ENCODE measurements around the gene FAF1.
A peak's percentile ranks its signal among the peaks of the same experiment; 100 is the strongest.

Gene FAF1

GRCh38 chr1:50978144-50978851, 18.2 kb upstream of the FAF1 start:
- DNase-seq (ENCODE audit: low read depth in 2 of 2) = no peak

DNA sequence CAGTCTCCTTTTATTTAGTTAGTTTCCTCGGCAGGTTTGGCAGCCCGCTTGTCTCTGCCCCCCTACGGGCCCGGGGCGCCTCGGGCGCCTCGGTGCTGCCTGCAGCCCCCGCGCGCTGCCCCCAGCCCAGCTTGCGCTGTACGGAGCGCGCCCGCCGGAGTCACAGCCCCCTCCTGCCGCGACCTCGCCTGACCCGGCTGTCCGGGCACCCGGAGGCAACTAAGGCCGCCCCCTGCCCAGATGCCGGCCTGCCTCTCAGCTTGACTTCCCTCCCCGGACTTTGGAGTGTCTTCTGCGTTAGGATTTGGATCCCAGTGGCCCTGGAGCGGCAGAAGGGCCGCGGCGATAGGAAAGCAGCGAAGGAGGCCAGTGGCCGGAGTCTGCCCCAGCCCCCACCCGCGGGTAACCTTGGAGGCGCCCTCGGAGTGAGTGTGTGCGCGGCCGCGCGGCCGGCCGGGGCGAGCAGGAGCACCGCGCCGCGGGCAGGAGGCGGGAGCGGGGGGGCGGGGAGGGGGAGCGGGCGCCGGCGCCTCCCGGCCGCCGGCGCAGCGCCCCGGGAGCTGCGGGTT, 17.6 kb upstream of the FAF1 start:
- no peak for DNase-seq (ENCODE audit: low read depth in 2 of 2)

DNA sequence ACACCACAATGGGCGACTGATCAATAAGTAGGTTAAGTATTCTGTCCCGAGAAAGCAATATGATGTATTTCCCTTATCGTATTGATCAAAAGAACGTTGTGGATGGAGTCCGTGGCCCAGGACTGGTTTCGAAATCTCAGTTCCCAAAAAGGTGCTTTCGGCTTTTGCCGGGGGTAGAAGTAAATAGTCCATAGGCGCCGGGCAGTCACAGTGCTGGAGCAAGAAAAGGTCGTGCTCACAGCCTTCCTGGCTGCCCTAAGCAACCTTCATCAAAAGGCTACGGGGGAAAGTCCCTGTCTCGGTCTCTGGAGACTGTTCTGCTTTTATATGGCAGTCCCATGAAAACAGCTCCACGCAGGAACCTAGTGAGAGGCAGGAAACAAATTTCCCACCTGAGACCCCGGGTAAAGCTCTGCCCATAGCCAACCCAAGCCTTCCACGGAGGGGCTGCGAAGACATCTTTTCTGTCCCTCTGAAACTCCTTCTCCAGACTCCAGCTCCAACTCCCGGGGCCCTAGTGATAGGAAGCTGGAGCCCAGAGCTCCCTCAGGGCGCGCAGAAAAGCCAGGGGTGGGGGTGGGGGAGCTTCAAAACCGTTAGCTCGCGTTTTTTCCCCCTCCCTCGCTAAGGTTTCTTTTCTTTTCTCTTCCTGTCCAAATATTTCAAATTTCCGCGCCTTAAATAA, 17.0 kb upstream of the FAF1 start:
- no peak for DNase-seq (ENCODE audit: low read depth in 2 of 2)

- DNase-seq (ENCODE audit: low read depth in 2 of 2) = no peak
Measured at GRCh38 chr1:50976111-50976889, 16.2 kb upstream of the FAF1 start.

DNA sequence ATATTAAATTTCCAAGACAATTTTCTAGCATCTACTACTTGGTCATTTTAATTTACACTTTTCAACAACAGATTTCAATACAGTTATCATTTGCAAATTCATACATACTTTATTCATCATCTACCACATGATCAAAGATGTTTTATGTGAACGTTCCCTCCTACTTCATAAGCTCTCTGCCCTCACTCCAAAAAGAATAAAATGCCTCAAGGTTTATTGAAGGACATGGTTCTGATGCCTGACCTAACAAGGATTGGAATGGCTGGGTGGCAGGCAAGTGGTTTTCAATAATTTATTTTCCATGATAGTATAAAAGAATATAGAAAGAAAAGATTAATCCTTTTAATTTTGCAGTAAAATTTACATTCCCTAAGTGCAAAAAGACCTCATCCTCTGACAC, 15.4 kb upstream of the FAF1 start:
- DNase-seq (ENCODE audit: low read depth in 2 of 2) = no peak

- DNase-seq (ENCODE audit: low read depth in 2 of 2) = no peak
Measured at GRCh38 chr1:50974618-50974935, 14.5 kb upstream of the FAF1 start.

GRCh38 chr1:50973875-50974617, 14.0 kb upstream of the FAF1 start:
- DNase-seq (ENCODE audit: low read depth in 2 of 2) = no peak

- DNase-seq (ENCODE audit: low read depth in 2 of 2) = no peak
Measured at GRCh38 chr1:50973255-50973654, 13.2 kb upstream of the FAF1 start.

DNA sequence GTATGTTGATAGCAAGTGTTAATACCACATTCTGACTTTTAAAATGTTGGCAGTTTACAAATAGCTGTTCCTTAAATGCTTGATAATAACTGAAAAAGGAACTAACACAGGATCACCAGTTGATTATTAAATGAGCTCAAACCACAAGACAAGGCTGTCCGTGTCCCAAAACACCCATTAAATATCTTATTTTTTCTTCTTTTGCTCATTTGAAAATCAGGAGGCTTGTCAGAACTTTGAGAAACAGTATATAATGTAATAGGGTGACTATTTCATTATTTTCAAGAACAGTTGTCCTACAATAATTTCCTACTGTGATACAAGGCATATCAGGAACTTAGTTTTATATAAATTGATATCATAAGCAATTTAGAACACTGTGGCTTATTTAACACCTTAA, 12.7 kb upstream of the FAF1 start:
- no peak for DNase-seq (ENCODE audit: low read depth in 2 of 2)

DNA sequence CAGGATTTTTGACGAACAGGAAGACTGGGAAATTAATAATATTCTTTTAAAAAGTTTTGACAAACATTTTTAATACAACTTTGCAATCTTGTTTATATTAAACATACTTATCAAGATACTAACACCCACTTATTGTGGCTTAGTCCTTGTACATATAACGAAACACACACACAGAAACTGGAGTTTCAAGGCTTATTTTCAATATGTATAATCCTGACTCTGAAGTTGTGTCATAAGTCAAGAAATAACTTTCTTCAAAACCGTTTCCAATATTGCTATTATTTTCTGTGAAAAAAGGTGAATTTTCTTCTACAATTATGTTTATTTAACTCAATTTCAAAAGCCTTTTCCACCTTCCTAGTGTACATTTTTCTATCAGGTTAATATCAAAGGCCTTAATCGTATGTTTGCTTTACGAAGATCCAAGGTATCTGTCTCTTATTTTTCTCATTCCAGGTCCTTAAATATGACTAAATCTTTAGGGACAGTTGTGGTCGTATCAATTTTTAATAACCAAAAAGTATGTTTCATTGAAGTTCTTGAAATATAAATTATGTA, 11.8 kb upstream of the FAF1 start:
- DNase-seq (ENCODE audit: low read depth in 2 of 2) = no peak

DNA sequence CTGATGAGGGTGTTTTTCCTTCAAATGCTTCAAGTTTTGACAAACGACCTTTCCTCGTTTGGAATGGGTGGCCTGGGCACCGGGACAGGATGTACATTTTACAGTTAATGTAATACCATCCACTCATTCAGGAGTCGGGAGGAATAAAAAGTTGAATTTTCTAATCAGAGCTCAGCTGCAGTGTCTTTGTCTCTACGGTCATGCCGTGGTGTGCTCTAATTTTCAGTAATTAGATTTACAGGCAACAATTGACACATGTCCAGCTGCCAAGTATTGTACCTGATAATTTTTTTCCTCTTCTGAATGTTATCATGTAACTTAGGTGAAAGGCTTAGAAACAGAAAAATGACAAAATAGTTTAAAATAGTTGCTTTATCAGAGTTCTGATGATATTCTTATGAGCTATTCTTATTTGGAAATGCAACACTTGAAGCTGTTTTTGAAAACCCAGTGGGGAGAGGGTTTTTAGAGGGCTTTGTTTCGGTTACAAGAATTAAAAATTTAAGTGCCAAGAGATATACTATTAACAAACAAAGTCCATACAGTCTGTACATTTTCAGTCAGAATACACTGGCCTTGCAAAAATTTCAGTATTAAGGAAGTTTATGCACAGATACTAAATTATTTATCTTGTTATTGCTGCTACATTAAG, 11.0 kb upstream of the FAF1 start:
- DNase-seq (ENCODE audit: low read depth in 2 of 2) = no peak

- no peak for DNase-seq (ENCODE audit: low read depth in 2 of 2)
Measured at GRCh38 chr1:50970509-50970887, 10.4 kb upstream of the FAF1 start.

DNA sequence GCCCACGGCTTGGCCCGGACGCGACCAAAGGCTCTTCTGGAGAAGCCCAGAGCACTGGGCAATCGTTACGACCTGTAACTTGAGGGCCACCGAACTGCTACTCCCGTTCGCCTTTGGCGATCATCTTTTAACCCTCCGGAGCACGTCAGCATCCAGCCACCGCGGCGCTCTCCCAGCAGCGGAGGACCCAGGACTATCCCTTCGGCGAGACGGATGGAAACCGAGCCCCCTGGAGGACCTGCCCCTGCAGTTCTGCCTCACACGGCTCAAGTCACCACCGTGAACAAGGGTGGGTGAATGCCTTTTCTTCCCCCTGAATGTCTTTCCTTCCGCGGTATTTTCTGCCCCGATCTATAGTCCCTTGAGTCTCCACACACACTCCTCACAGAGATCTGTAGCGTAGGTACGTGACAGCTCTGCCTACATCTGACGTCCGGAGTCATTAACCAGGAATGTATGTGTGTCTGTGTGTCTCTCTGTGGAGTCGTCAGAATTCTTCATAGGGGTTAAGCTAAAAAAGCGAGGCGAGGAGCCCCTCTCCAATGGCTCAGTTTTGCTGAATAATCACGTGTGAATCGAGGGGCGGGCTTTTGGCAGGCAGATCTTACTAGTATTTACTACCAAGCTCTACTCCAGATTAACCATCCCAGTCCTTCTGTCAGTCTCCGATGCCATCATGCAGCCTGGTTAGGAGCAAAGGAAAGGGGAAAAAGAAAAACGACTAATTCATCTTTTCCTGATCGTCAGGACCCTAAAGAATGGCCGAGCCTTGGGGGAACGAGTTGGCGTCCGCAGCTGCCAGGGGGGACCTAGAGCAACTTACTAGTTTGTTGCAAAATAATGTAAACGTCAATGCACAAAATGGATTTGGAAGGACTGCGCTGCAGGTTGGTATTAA, 9.8 kb upstream of the FAF1 start, which contains the start of gene CDKN2C:
TSS of gene CDKN2C (plus strand) at position 635 of the 898 bp plus-strand sequence. CDS start at position 759, 124 bp downstream.
- DNase-seq (ENCODE audit: low read depth in 2 of 2) = peak in 1 of 2 donors; percentile 15

GRCh38 chr1:50968821-50969610, 8.9 kb upstream of the FAF1 start:
- peak in 1 of 2 donors; percentile 11 for DNase-seq (ENCODE audit: low read depth in 2 of 2)

GRCh38 chr1:50968158-50968820, 8.2 kb upstream of the FAF1 start:
- DNase-seq (ENCODE audit: low read depth in 2 of 2) = peak; percentile 72 to 80

DNA sequence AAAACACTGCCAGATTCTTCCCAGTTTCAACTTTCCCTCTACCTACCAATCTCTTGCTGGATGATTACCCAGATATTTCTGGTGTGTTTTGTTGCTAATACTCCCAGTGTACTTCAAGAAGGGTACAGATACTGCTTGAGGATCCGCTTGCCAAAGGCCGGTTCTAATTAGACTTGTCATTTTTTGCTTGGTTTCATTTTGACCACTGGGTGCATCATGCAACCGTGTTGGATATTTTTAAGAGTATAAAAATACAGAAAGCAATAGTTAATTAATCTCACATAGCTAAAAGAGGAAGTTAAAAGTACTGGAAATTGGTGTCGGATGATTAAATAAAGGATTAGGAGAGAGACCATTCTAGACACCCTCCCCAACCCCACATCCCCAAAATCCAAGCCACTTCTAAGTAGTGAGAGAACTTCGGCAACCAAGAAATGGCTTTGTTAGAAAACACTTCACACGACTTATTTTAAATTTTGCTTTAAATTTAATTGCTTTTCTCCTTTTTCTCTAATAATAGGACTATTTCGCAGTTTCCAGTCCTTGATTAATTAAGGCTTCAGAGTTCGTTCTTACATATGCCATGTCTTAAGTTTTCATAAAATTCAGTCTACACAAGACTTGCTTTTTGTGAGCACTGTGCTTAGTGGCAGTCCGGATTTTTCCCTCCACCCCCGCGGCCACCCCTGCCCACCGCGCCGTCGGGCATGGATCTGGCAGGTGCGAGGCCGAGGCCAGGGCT, 7.5 kb upstream of the FAF1 start:
- no peak for DNase-seq (ENCODE audit: low read depth in 2 of 2)

DNA sequence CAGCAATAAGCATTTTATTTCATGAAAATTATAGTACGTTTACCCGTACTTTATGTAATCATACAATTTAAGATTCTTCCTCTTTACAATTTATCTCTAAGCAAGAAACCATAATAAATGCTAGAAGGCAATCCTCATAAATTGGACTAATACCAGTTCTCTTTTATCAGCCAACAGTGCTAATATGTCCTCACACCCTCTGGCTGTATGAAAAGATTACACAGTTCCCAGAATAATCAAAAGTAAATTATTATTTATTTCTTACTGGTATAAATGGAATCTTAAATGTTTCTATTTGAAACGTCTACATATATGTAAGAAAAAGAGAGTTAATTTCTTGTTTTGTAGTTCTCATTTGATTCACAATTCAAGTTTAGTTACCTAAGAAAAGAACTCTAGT, 6.9 kb upstream of the FAF1 start:
- no peak for DNase-seq (ENCODE audit: low read depth in 2 of 2)

DNA sequence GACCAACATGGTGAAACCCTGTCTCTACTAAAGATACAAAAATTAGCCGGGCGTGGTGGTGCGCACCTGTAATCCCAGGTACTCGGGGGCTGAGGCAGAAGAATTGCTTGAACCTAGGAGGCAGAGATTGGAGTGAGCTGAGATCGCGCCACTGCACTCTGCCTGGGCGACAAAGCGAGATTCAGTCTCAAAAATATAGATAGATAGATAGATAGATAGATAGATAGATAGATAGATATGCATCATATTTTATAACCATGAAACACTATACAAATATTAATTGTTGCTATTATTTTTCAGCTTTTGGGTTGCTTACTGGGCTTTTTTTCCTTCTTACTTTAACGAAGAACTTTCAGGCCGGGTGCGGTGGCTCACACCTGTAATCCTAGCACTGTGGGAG, 4.8 kb upstream of the FAF1 start:
- no peak for DNase-seq (ENCODE audit: low read depth in 2 of 2)

Measured in stimulated activated CD8-positive, alpha-beta memory T cell treated with anti-CD3 and anti-CD28 coated beads, Interleukin-15, amount 100 ng/mL, for 48 hours (primary cell).